ENCODE results near the gene HOXA7. TPM values are rescaled to one million over a fixed set of nuclear protein-coding genes. Genes with fewer than 3 reads are reported as not detected.
A peak's percentile ranks its signal among the peaks of the same experiment; 100 is the strongest.

The HOXA7 gene
- total and polyA plus RNA-seq, 12 donors = 7.9 to 39.1 (median 22.7) TPM

DNA sequence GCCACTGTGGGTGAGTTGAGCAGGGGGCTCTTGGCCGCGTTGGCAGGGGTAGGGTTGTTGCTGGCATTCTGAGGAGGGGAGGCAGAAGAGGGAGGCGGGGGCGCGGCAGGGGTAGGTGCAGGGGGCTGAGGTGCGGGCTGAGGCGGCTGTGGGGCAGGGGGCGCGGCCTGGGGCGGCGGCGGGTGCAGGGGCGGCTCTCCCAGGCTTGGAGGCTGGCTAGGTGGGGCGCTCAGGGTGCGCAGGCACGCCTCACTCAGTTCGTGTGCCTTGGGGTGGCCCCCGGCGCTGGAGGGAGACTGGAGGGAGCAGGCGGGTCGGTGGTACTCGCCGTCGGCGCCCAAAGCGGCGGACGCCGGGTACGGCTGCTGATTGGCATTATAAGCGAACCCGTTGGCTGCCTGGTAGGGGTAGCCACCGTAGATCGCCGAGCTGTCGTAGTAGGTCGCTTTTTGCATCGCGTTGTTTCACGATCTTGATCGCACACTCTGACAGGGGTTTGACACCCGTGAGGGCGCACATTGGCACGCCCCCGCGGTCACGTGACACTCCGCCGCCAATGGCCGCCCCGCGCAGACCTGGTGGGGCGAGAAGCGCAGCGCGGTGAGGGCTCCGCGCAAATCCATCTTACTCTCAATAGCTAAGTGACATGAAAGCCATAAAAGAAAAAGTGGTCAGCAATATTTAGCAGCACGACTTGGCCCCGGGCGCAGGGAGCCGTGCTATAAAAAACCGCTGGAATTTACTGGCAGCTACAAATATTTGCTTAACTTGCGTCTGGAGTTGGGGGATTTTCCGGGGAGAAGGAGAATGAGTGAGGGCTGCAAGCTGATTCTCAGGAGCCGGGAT, 46.1 kb downstream of the HOXA7 start:
- no peak for TF ChIP-seq POLR2A (IDR thresholded peaks at IDR 0.05)
- TF ChIP-seq, protein P1, sequence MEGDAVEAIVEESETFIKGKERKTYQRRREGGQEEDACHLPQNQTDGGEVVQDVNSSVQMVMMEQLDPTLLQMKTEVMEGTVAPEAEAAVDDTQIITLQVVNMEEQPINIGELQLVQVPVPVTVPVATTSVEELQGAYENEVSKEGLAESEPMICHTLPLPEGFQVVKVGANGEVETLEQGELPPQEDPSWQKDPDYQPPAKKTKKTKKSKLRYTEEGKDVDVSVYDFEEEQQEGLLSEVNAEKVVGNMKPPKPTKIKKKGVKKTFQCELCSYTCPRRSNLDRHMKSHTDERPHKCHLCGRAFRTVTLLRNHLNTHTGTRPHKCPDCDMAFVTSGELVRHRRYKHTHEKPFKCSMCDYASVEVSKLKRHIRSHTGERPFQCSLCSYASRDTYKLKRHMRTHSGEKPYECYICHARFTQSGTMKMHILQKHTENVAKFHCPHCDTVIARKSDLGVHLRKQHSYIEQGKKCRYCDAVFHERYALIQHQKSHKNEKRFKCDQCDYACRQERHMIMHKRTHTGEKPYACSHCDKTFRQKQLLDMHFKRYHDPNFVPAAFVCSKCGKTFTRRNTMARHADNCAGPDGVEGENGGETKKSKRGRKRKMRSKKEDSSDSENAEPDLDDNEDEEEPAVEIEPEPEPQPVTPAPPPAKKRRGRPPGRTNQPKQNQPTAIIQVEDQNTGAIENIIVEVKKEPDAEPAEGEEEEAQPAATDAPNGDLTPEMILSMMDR (IDR thresholded peaks at IDR 0.05) = no peak
- Histone ChIP-seq H3K9me3 (replicated peaks in 1 of 3) (no peaks in the 10 kb centered on the region), H3K27me3 (no peaks in the 10 kb centered on the region), H3K36me3 (replicated peaks in 1 of 2) (no peaks in the 10 kb centered on the region), H3K27ac (peak overlapping the region in 4 of 5 donors; percentile 36 to 97 (median 69)), H3K4me1 (replicated peaks in 1 of 2) (peaks cover 0 to 17% of the 10 kb centered on the region in 2 donors), H3K4me3 (no peak overlapping the region)
- WGBS, 4 donors = 51 to 73% (median 55%) methylated on average over 53 to 66 of the region's 66 CpGs
- DNase-seq = peak in 2 of 7 donors; percentile 52 to 77
- intact Hi-C loops (cut with DNase I) = no loop called here

DNA sequence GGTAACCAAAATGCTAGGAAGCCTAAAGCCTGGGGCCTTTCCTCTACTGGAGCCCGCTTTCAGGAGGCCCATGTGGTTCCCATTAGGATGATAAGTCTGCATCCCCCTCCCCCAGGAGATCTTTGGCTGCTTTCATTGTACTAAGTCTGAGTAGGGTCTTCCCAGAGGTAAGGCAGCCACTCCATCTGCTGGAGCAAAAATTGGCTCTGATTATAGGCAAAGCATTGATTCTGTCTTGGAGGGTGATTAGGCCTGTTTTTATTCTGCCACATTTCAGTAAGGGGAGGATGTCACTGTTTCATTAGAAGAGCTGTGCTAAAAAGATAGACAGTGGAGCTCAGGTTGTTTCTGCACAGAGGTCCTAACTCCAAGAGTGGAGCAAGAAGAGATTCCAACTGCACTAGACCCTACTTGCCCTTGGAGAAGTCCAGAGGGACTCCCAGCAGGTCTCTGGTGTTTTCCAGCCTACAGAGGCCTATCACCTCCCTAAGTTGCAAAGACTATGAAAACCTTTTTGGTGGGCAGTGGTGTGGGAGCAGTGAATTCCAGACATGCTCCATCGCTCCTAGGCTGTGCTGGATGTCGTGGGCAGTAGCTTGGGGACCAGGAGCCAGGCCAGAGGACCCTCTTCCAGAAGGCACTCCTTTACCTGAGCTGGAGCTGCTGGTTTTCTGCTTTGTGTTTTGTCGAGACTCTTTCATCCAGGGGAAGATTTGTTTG, 46.8 kb downstream of the HOXA7 start:
- no peak for TF ChIP-seq POLR2A (IDR thresholded peaks at IDR 0.05)
- TF ChIP-seq, protein P1 (IDR thresholded peaks at IDR 0.05) = no peak
- Histone ChIP-seq H3K27ac (peak overlapping the region in 3 of 5 donors; percentile 36 to 97 (median 90)), H3K4me3 (no peak overlapping the region), H3K27me3 (no peaks in the 10 kb centered on the region), H3K4me1 (replicated peaks in 1 of 2) (peaks cover 0 to 17% of the 10 kb centered on the region in 2 donors), H3K9me3 (replicated peaks in 1 of 3) (no peaks in the 10 kb centered on the region), H3K36me3 (replicated peaks in 1 of 2) (no peaks in the 10 kb centered on the region)
- 80 to 100% (median 90%) methylated on average over 2 to 4 of the region's 4 CpGs for WGBS, 4 donors
- DNase-seq = no peak
- intact Hi-C loops (cut with DNase I) = loop anchor here in 1 of 2 donors (10.0 kb wide), 1 partner anchor 245 kb away; the partner anchor contains the start of gene SKAP2

DNA sequence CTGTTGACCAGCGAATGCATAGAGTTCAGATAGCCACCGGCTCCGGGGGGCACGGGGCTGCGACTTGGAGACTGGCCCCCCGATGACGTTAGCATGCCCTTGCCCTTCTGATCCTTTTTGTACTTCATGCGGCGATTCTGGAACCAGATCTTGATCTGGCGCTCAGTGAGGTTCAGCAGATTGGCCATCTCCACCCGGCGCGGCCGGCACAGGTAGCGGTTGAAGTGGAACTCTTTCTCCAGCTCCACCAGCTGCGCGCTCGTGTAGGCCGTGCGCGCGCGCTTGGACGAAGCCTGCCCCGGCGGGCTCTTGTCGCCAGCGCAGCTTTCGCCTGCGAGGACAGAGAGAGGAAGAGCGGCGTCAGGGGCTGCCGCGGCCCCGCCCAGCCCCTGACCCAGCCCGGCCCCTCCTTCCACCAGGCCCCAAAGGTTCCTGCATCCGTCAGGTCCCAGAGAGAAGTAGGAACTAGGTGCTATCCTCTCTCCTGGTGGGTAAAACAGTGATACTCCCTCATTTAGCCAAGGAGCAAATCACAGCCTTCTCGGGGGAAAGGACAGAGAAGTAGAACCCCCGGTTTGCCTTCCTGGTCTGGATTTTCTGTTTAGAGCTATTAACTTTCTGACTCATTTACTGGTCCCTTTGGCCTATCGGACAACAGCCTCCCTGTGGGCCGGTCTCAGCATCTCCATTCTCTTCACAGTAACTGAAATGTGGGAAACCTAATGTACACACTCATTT, 47.9 kb downstream of the HOXA7 start:
- Histone ChIP-seq H3K27me3 (no peaks in the 10 kb centered on the region), H3K27ac (peak overlapping the region; percentile 39 to 97 (median 61)), H3K9me3 (replicated peaks in 1 of 3) (no peaks in the 10 kb centered on the region), H3K4me1 (replicated peaks in 1 of 2) (peaks cover 0 to 17% of the 10 kb centered on the region in 2 donors), H3K4me3 (peak overlapping the region in 2 of 4 donors; percentile 2 to 45), H3K36me3 (replicated peaks in 1 of 2) (no peaks in the 10 kb centered on the region)
- TF ChIP-seq, protein P1 (IDR thresholded peaks at IDR 0.05) = peak in 2 of 6 experiments; percentile 23 to 33
- TF ChIP-seq POLR2A (IDR thresholded peaks at IDR 0.05) = peak in 1 of 2 donors; percentile 71
- DNase-seq = peak in 3 of 7 donors; percentile 67 to 71 (median 69)
- intact Hi-C loops (cut with DNase I) = loop anchor here in 1 of 2 donors (10.0 kb wide), 1 partner anchor 244 kb away; the partner anchor contains the start of gene SKAP2
- 30 to 51% (median 39%) methylated on average over 11 to 41 of the region's 41 CpGs for WGBS, 4 donors
